Muscle layer of duodenum (tissue), 2 donors: ENCODE data around the gene AEBP1.

Experiments
- H3K27ac ChIP-seq: one replicate; pipeline ENCODE4 v1.7.0; 2013; ENCODE audit warnings: mild to moderate bottlenecking, low read length
- H3K27me3 ChIP-seq: one replicate; pipeline ENCODE4 v1.7.0; 2013; ENCODE audit warnings: low read depth, mild to moderate bottlenecking, control low read depth, low read length
- H3K36me3 ChIP-seq, 2 donors: one replicate each; pipeline ENCODE4 v1.7.0; 2013; ENCODE audit warnings: low read length in 2 of 2, control low read depth in 1 of 2, mild to moderate bottlenecking in 1 of 2; ENCODE audit not compliant: insufficient read depth in 2 of 2, control insufficient read depth in 1 of 2
- H3K4me1 ChIP-seq, 2 donors: one replicate each; pipeline ENCODE4 v1.7.0; 2013; ENCODE audit warnings: low read length in 2 of 2, mild to moderate bottlenecking in 2 of 2, control low read depth in 1 of 2, moderate library complexity in 1 of 2; ENCODE audit not compliant: insufficient read depth in 2 of 2, control insufficient read depth in 1 of 2
- H3K4me3 ChIP-seq, 2 donors: one replicate each; pipeline ENCODE4 v1.7.0; 2013; ENCODE audit warnings: low read length in 2 of 2, low read depth in 1 of 2, mild to moderate bottlenecking in 1 of 2
- H3K9me3 ChIP-seq, 2 donors: one replicate each; pipeline ENCODE4 v1.7.0; 2013; ENCODE audit warnings: low read length in 2 of 2, control low read depth in 1 of 2, mild to moderate bottlenecking in 1 of 2; ENCODE audit not compliant: control insufficient read depth in 1 of 2
- donor health status: healthy.

The AEBP1 gene

DNA sequence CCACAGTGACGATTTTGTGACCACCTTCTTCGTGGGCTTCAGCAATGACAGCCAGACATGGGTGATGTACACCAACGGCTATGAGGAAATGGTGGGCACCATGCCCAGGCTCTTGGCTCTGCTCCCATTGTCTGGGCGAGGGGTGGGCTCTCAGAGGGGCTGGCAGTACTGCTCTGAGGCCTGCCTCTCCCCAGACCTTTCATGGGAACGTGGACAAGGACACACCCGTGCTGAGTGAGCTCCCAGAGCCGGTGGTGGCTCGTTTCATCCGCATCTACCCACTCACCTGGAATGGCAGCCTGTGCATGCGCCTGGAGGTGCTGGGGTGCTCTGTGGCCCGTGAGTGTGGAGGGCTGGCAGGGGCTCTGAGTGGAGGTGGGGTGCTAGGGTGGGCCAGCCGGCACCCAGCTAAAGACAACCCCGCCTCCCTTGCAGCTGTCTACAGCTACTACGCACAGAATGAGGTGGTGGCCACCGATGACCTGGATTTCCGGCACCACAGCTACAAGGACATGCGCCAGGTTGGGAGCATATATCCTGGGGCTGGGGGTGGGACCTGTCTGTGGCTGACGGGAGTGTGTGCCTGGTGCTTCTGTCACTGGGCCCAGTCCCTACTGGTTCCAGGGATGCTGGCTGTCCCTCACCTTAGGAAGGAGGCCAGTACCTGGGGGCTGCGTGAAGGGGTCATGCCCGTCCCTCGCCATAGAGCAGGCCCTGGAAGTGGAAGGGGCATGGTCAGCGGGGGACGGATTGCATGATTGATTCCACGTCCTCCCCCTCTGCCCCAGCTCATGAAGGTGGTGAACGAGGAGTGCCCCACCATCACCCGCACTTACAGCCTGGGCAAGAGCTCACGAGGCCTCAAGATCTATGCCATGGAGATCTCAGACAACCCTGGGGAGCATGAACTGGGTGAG is 6.8 kb downstream of the AEBP1 start:
- Histone ChIP-seq H3K9me3 (no peaks in the 10 kb centered on the region), H3K36me3 (peaks cover 8 to 64% of the 10 kb centered on the region in 2 donors), H3K27me3 (no peaks in the 10 kb centered on the region), H3K27ac (no peak overlapping the region), H3K4me3 (no peak overlapping the region), H3K4me1 (no peaks in the 10 kb centered on the region)

DNA sequence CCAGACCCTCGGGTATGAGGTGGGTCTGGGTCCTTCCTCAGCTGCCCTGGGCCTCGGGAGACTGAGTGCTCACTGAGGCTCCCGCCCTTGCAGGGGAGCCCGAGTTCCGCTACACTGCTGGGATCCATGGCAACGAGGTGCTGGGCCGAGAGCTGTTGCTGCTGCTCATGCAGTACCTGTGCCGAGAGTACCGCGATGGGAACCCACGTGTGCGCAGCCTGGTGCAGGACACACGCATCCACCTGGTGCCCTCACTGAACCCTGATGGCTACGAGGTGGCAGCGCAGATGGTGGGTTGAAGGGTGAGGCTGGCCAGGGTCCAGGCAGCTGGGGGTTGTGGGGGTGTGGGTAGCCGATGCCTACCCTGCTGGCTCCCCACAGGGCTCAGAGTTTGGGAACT is 7.6 kb downstream of the AEBP1 start:
- H3K27ac ChIP-seq: no peak overlapping the region
- H3K4me1 ChIP-seq: no peaks in the 10 kb centered on the region
- H3K36me3 ChIP-seq: peaks cover 8 to 64% of the 10 kb centered on the region in 2 donors
- H3K27me3 ChIP-seq: no peaks in the 10 kb centered on the region
- H3K4me3 ChIP-seq: no peak overlapping the region
- no peaks in the 10 kb centered on the region for H3K9me3 ChIP-seq

DNA sequence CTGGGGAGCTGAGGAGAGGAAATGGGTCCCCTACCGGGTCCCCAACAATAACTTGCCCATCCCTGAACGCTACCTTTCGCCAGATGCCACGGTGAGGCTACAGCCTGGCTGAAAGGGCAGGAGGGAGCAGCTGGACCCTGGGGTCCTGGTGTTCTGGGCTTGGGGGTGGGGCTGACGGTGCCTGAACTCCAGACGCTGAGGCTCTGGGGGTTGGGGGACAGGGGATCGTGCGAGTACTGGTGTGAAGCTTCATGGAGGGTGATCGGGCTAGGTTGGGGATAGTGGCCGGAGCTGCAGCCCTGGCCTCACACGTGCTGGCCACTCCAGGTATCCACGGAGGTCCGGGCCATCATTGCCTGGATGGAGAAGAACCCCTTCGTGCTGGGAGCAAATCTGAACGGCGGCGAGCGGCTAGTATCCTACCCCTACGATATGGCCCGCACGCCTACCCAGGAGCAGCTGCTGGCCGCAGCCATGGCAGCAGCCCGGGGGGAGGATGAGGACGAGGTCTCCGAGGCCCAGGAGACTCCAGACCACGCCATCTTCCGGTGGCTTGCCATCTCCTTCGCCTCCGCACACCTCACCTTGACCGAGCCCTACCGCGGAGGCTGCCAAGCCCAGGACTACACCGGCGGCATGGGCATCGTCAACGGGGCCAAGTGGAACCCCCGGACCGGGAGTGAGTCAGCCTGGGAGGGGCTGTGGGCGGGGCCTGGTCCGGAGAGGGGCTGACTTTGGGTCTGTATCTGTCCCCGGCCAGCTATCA is 8.3 kb downstream of the AEBP1 start:
- H3K9me3 ChIP-seq: no peaks in the 10 kb centered on the region
- no peaks in the 10 kb centered on the region for H3K27me3 ChIP-seq
- H3K4me1 ChIP-seq: no peaks in the 10 kb centered on the region
- no peak overlapping the region for H3K4me3 ChIP-seq
- peaks cover 8 to 70% of the 10 kb centered on the region in 2 donors for H3K36me3 ChIP-seq
- H3K27ac ChIP-seq: no peak overlapping the region

DNA sequence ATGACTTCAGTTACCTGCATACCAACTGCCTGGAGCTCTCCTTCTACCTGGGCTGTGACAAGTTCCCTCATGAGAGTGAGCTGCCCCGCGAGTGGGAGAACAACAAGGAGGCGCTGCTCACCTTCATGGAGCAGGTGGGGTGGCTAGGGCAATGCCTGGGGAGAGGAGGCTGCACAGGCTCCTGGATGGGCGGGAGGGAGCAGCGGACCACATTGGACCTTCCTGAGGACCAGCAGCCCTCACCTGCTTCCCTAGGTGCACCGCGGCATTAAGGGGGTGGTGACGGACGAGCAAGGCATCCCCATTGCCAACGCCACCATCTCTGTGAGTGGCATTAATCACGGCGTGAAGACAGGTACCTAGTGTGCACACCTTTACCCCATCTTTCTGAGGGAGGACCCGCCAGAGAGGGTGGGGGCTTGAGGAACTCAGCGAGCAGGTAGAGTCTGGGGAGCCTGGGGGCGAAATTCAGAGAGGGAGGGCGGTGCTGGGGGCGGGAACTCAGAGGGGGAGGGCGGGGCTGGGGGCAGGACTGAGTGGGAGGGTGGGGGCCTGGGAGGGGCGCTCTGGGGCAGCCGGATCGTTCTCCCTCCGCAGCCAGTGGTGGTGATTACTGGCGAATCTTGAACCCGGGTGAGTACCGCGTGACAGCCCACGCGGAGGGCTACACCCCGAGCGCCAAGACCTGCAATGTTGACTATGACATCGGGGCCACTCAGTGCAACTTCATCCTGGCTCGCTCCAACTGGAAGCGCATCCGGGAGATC is 9.0 kb downstream of the AEBP1 start:
- H3K27ac ChIP-seq: no peak overlapping the region
- no peaks in the 10 kb centered on the region for H3K27me3 ChIP-seq
- no peak overlapping the region for H3K4me3 ChIP-seq
- H3K9me3 ChIP-seq: no peaks in the 10 kb centered on the region
- H3K4me1 ChIP-seq: no peaks in the 10 kb centered on the region
- H3K36me3 ChIP-seq: peaks cover 8 to 78% of the 10 kb centered on the region in 2 donors

DNA sequence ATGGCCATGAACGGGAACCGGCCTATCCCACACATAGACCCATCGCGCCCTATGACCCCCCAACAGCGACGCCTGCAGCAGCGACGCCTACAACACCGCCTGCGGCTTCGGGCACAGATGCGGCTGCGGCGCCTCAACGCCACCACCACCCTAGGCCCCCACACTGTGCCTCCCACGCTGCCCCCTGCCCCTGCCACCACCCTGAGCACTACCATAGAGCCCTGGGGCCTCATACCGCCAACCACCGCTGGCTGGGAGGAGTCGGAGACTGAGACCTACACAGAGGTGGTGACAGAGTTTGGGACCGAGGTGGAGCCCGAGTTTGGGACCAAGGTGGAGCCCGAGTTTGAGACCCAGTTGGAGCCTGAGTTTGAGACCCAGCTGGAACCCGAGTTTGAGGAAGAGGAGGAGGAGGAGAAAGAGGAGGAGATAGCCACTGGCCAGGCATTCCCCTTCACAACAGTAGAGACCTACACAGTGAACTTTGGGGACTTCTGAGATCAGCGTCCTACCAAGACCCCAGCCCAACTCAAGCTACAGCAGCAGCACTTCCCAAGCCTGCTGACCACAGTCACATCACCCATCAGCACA is 9.7 kb downstream of the AEBP1 start:
- Histone ChIP-seq H3K36me3 (peaks cover 8 to 79% of the 10 kb centered on the region in 2 donors), H3K4me1 (no peaks in the 10 kb centered on the region), H3K27ac (no peak overlapping the region), H3K9me3 (no peaks in the 10 kb centered on the region), H3K4me3 (no peak overlapping the region), H3K27me3 (no peaks in the 10 kb centered on the region)

DNA sequence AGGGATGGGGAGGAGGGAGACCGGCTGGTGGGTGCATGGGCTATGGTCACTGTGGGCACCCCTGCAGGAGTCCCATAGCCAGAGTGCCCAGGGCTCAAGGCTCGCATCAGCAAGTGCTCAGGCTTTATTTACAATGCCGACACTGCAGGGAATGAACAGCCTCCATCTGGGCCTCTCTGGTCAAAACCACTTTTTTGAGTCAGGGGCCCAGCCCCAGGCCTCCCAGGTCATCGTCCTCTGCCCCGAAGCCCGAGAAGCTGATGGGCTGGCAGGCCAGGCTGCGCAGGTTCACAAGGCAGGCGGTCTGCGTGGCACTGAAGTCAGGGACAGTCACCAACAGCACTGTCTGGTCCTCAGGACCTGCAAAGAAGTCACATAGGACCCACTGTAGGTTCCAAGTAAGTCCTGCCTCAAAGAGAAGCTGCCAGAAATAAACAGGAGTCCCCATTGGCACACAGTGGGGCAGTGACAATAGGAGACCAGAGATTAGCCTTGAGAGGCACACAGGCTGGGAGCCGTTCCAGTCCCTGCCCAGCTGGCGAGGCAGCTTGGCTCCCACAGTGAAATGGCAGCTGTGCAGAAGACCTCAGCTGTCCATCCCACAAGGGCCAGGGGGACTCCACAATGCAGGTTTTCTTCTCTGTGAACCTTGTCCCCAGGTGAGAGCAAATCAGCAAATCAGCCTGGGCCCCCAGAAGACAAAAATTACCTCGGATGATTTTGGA is 10.6 kb downstream of the AEBP1 start:
- Histone ChIP-seq H3K27ac (no peak overlapping the region), H3K9me3 (no peaks in the 10 kb centered on the region), H3K27me3 (no peaks in the 10 kb centered on the region), H3K4me1 (no peaks in the 10 kb centered on the region), H3K4me3 (no peak overlapping the region), H3K36me3 (peaks cover 15 to 76% of the 10 kb centered on the region in 2 donors)

DNA sequence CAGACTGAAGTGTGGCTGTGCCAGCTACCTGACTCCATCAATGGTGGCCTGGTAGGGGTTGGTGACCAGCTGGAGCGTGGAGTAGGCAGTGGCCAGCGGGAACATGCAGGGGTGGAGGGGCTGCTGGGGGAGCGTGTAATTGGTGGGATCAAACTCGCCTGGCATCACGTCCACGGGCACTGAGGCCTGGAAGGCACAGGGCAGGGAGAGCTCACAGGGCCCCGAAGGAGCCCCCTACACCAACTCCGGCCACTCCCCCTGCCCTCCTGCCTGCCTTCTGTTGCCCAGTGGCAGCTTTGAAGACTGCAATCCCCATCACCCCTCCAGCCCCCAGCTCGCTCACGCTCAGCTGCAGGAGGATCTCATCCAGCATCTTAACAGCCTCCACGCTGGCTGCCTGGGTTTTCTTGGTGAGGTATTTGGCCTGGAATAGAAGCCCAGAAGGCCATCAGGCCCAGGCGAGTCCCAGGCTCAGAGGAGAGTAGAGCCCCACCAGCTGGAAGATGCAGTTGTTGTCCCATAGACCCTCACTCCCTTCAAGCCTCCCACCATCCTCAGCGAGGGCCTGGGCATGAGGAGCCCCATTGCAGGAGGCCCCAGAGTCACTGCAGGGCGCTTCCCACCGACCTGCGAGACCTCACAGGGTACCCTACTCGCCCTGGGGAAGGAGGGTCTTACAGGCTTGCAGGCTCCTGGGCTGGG is 12.1 kb downstream of the AEBP1 start:
- no peak overlapping the region for H3K4me3 ChIP-seq
- peaks cover 23 to 68% of the 10 kb centered on the region in 2 donors for H3K36me3 ChIP-seq
- no peaks in the 10 kb centered on the region for H3K9me3 ChIP-seq
- H3K27me3 ChIP-seq: no peaks in the 10 kb centered on the region
- H3K27ac ChIP-seq: no peak overlapping the region
- no peaks in the 10 kb centered on the region for H3K4me1 ChIP-seq

DNA sequence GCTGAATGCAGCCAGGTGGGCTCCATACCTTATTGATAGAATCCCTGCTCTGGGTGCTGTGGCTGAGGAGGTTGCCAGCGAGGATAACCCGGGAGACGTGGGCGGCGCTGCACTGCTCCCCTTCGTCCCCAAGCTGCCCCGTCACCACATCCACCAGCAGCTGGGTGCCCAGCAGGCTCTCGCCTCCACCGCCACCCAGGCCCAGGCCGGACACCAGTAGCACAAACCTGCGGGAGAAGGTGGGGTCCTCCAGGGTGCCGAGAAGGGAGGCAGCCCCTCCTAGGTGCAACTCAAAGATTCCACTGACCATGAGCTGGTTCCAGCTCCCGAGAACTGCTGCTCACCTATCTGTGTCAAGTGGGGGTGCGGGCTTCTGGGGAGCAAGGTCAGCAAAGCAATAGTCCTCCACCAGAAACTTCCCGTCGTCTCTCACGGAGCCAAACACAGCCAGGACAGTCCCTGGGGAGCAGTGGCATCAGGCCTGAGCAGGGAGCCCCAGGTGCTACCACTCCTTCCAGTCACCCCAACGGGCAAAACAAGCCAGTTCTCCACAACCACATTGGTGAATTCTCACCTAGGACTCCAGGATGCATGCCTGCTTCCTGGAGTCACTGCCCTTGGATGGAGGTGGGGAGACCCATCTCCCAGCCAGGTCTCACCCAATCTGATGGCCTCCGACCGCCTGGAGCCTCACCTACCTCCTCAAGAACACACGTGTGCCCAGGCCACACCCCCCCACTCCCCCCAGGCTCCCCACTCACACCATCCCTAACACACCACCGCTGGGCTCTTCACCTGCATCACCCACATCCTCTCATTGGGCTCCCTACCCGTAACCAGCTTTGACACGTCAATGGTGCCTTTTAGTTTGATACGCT is 12.9 kb downstream of the AEBP1 start:
- Histone ChIP-seq H3K9me3 (no peaks in the 10 kb centered on the region), H3K27ac (no peak overlapping the region), H3K36me3 (peaks cover 27 to 61% of the 10 kb centered on the region in 2 donors), H3K27me3 (no peaks in the 10 kb centered on the region), H3K4me3 (no peak overlapping the region), H3K4me1 (peaks cover 0 to 4% of the 10 kb centered on the region in 2 donors)

DNA sequence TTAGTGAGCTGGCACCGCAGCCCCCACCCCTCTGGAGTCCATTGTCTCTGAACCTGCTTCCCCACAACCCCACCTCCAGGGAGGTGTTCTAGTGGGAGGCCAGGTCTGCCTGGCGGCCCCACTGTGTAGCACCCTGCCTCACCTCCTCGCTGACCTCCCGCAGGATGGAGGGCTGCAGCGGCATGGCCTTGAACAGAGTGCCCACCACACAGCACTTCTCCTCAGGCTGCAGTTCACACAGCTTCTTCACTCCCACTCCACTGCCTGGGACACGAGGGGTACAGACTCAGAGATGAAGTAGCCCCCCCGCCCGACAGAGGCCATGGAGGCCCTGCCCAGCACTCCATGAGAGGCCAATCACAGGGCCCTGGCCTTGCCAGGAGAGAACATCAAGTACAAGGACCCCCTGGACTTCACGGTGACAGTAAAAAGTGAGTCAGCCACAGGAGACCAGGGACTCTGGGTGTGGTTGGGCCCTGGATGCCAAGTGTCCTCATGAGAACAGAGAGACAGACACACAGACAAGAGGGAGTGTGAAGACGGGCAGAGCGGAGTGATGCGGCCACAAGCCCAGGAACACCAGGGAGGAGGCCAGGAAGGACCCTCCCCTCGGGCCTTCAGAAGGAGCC is 13.8 kb downstream of the AEBP1 start:
- Histone ChIP-seq H3K9me3 (no peaks in the 10 kb centered on the region), H3K36me3 (peaks cover 27 to 53% of the 10 kb centered on the region in 2 donors), H3K27ac (no peak overlapping the region), H3K27me3 (no peaks in the 10 kb centered on the region), H3K4me3 (no peak overlapping the region), H3K4me1 (peaks cover 6 to 13% of the 10 kb centered on the region in 2 donors)
